Stimulated activated naive CD8-positive, alpha-beta T cell treated with anti-CD3 and anti-CD28 coated beads, Interleukin-15, Interleukin-2, amounts not matched to agents 100 ng/mL and 50 ng/mL, for 24 hours (primary cell): Measurements from ENCODE around the gene KIF16B.

Experiments
- H3K27ac Mint-ChIP-seq: one replicate; pipeline ENCODE4 v1.8.0; 2021; ENCODE audit warnings: mild to moderate bottlenecking, mixed read lengths
- H3K27me3 Mint-ChIP-seq: one replicate; pipeline ENCODE4 v1.8.0; 2021; ENCODE audit warnings: mixed read lengths
- H3K36me3 Mint-ChIP-seq: one replicate; pipeline ENCODE4 v1.8.0; 2021; ENCODE audit warnings: low read depth, mixed read lengths
- H3K4me1 Mint-ChIP-seq: one replicate; pipeline ENCODE4 v1.8.0; 2021; ENCODE audit warnings: low read depth, mixed read lengths
- H3K4me3 Mint-ChIP-seq: one replicate; pipeline ENCODE4 v1.8.0; 2021; ENCODE audit warnings: mild to moderate bottlenecking, mixed read lengths
- H3K9me3 Mint-ChIP-seq: one replicate; pipeline ENCODE4 v1.8.0; 2021; ENCODE audit warnings: mixed read lengths

Gene KIF16B

GRCh38 chr20:16393297-16393696 lies 180.0 kb downstream of the KIF16B start:
- no peak overlapping the region for H3K27ac Mint-ChIP-seq
- no peak overlapping the region for H3K4me3 Mint-ChIP-seq
- H3K27me3 Mint-ChIP-seq = no peaks in the 10 kb centered on the region
- H3K4me1 Mint-ChIP-seq = peaks cover 3% of the 10 kb centered on the region
- no peaks in the 10 kb centered on the region for H3K9me3 Mint-ChIP-seq
- H3K36me3 Mint-ChIP-seq = no peaks in the 10 kb centered on the region

GRCh38 chr20:16392346-16392745 lies 180.9 kb downstream of the KIF16B start:
- no peak overlapping the region for H3K4me3 Mint-ChIP-seq
- no peaks in the 10 kb centered on the region for H3K36me3 Mint-ChIP-seq
- H3K4me1 Mint-ChIP-seq = peaks cover 3% of the 10 kb centered on the region
- no peaks in the 10 kb centered on the region for H3K27me3 Mint-ChIP-seq
- no peaks in the 10 kb centered on the region for H3K9me3 Mint-ChIP-seq
- no peak overlapping the region for H3K27ac Mint-ChIP-seq

- Mint-ChIP-seq H3K27me3 (no peaks in the 10 kb centered on the region), H3K4me3 (no peak overlapping the region), H3K9me3 (no peaks in the 10 kb centered on the region), H3K36me3 (no peaks in the 10 kb centered on the region), H3K4me1 (peaks cover 3% of the 10 kb centered on the region), H3K27ac (no peak overlapping the region)
These were observed 182.3 kb downstream of the KIF16B start for GRCh38 chr20:16390991-16391390.

- Mint-ChIP-seq H3K27ac (no peak overlapping the region), H3K36me3 (no peaks in the 10 kb centered on the region), H3K4me1 (peaks cover 3% of the 10 kb centered on the region), H3K4me3 (no peak overlapping the region), H3K9me3 (no peaks in the 10 kb centered on the region), H3K27me3 (no peaks in the 10 kb centered on the region)
These were observed 184.5 kb downstream of the KIF16B start for GRCh38 chr20:16388731-16389130.

GRCh38 chr20:16387666-16388065 lies 185.6 kb downstream of the KIF16B start:
- Mint-ChIP-seq H3K36me3 (no peaks in the 10 kb centered on the region), H3K27me3 (no peaks in the 10 kb centered on the region), H3K27ac (no peak overlapping the region), H3K4me3 (no peak overlapping the region), H3K9me3 (no peaks in the 10 kb centered on the region), H3K4me1 (peaks cover 3% of the 10 kb centered on the region)

- H3K27me3 Mint-ChIP-seq = no peaks in the 10 kb centered on the region
These were observed 187.4 kb downstream of the KIF16B start for GRCh38 chr20:16385891-16386290.

GRCh38 chr20:16385462-16385861 lies 187.8 kb downstream of the KIF16B start:
- H3K9me3 Mint-ChIP-seq = no peaks in the 10 kb centered on the region
- H3K27ac Mint-ChIP-seq = no peak overlapping the region
- no peaks in the 10 kb centered on the region for H3K27me3 Mint-ChIP-seq
- peaks cover 6% of the 10 kb centered on the region for H3K36me3 Mint-ChIP-seq
- H3K4me3 Mint-ChIP-seq = no peak overlapping the region
- H3K4me1 Mint-ChIP-seq = no peaks in the 10 kb centered on the region

More at GRCh38 chr20:16385891-16386290, 187.4 kb downstream of the KIF16B start:
- Mint-ChIP-seq H3K27ac (no peak overlapping the region), H3K4me3 (no peak overlapping the region), H3K4me1 (no peaks in the 10 kb centered on the region), H3K9me3 (no peaks in the 10 kb centered on the region), H3K36me3 (peaks cover 6% of the 10 kb centered on the region)

GRCh38 chr20:16381444-16381843 lies 191.8 kb downstream of the KIF16B start:
- no peak overlapping the region for H3K27ac Mint-ChIP-seq

GRCh38 chr20:16378712-16379370 lies 194.4 kb downstream of the KIF16B start:
- Mint-ChIP-seq H3K36me3 (peaks cover 34% of the 10 kb centered on the region), H3K27ac (no peak overlapping the region), H3K27me3 (no peaks in the 10 kb centered on the region), H3K9me3 (no peaks in the 10 kb centered on the region), H3K4me3 (no peak overlapping the region), H3K4me1 (no peaks in the 10 kb centered on the region)

More at GRCh38 chr20:16381444-16381843, 191.8 kb downstream of the KIF16B start:
- no peak overlapping the region for H3K4me3 Mint-ChIP-seq
- H3K36me3 Mint-ChIP-seq = peaks cover 21% of the 10 kb centered on the region
- H3K4me1 Mint-ChIP-seq = no peaks in the 10 kb centered on the region
- H3K27me3 Mint-ChIP-seq = no peaks in the 10 kb centered on the region
- H3K9me3 Mint-ChIP-seq = no peaks in the 10 kb centered on the region

GRCh38 chr20:16378122-16378521 lies 195.1 kb downstream of the KIF16B start:
- H3K27me3 Mint-ChIP-seq = no peaks in the 10 kb centered on the region

GRCh38 chr20:16369441-16369840 lies 203.8 kb downstream of the KIF16B start:
- H3K4me1 Mint-ChIP-seq = no peaks in the 10 kb centered on the region
- no peaks in the 10 kb centered on the region for H3K9me3 Mint-ChIP-seq
- H3K36me3 Mint-ChIP-seq = peaks cover 29% of the 10 kb centered on the region
- H3K27me3 Mint-ChIP-seq = no peaks in the 10 kb centered on the region
- H3K4me3 Mint-ChIP-seq = no peak overlapping the region
- no peak overlapping the region for H3K27ac Mint-ChIP-seq

More at GRCh38 chr20:16378122-16378521, 195.1 kb downstream of the KIF16B start:
- H3K4me3 Mint-ChIP-seq = no peak overlapping the region
- H3K27ac Mint-ChIP-seq = no peak overlapping the region
- H3K4me1 Mint-ChIP-seq = no peaks in the 10 kb centered on the region
- no peaks in the 10 kb centered on the region for H3K9me3 Mint-ChIP-seq
- peaks cover 34% of the 10 kb centered on the region for H3K36me3 Mint-ChIP-seq

GRCh38 chr20:16368645-16369292 lies 204.5 kb downstream of the KIF16B start:
- no peaks in the 10 kb centered on the region for H3K9me3 Mint-ChIP-seq
- H3K36me3 Mint-ChIP-seq = peaks cover 29% of the 10 kb centered on the region
- no peak overlapping the region for H3K27ac Mint-ChIP-seq
- H3K4me1 Mint-ChIP-seq = no peaks in the 10 kb centered on the region
- no peaks in the 10 kb centered on the region for H3K27me3 Mint-ChIP-seq
- no peak overlapping the region for H3K4me3 Mint-ChIP-seq

- Mint-ChIP-seq H3K9me3 (no peaks in the 10 kb centered on the region), H3K27ac (no peak overlapping the region), H3K4me3 (no peak overlapping the region), H3K27me3 (no peaks in the 10 kb centered on the region), H3K4me1 (no peaks in the 10 kb centered on the region), H3K36me3 (peaks cover 29% of the 10 kb centered on the region)
These were observed 205.2 kb downstream of the KIF16B start for GRCh38 chr20:16367948-16368560.

- H3K4me1 Mint-ChIP-seq = no peaks in the 10 kb centered on the region
- H3K9me3 Mint-ChIP-seq = no peaks in the 10 kb centered on the region
- H3K36me3 Mint-ChIP-seq = peaks cover 22% of the 10 kb centered on the region
These were observed 206.7 kb downstream of the KIF16B start for GRCh38 chr20:16366529-16366928.

GRCh38 chr20:16364320-16364687 lies 208.9 kb downstream of the KIF16B start:
- Mint-ChIP-seq H3K27me3 (no peaks in the 10 kb centered on the region), H3K9me3 (no peaks in the 10 kb centered on the region), H3K27ac (no peak overlapping the region), H3K36me3 (peaks cover 17% of the 10 kb centered on the region), H3K4me3 (no peak overlapping the region), H3K4me1 (no peaks in the 10 kb centered on the region)

More at GRCh38 chr20:16366529-16366928, 206.7 kb downstream of the KIF16B start:
- Mint-ChIP-seq H3K27me3 (no peaks in the 10 kb centered on the region), H3K4me3 (no peak overlapping the region), H3K27ac (no peak overlapping the region)
